ENCODE data around the gene IKZF2.

- TF ChIP-seq POLR2A (IDR thresholded peaks at IDR 0.05; ENCODE audit: low read length) (no peak), GATA1 (IDR thresholded peaks at IDR 0.05; ENCODE audit: low read depth, low read length) (no peak)
These were observed 37.1 kb upstream of the IKZF2 start for GRCh38 chr2:213188533-213188867.

Measured in erythroblast (primary cell).